DOHH2 (cell line): ENCODE results near the gene SHQ1.

ENCODE experiments used
- CTCF ChIP-seq: fragments of 200-600 bp; sonication (generic); IDR thresholded peaks from one replicate; pipeline ENCODE4 v1.5.1; 2014; ENCODE audit warnings: antibody characterized with exemption, mild to moderate bottlenecking, low read depth, low read length; ENCODE audit not compliant: poor library complexity, severe bottlenecking
- EZH2phosphoT487 ChIP-seq: fragments of 200-600 bp; sonication (generic); IDR thresholded peaks from 2 replicates; pipeline ENCODE4 v1.6.1; 2017; ENCODE audit warnings: borderline replicate concordance, mild to moderate bottlenecking, antibody characterized with exemption, low read length, moderate library complexity, mixed read lengths

GRCh38 chr3:72888546-72889309 is 40.5 kb upstream of the SHQ1 start:
- no peak for TF ChIP-seq CTCF
- peak; percentile 78; the same call in 1 of the 2 replicates for TF ChIP-seq EZH2phosphoT487
